GM18502 (cell line): ENCODE measurements around the gene CFAP20.
"Not testable (repeated sequence)": the region's sequence is repeated elsewhere in the genome, so short reads cannot be mapped to it uniquely, and the experiment has no call there.

Experiments
- ATAC-seq: cut with Tn5 transposase; IDR thresholded peaks from one replicate; pipeline ENCODE4 v1.9.1; 2021; ENCODE audit warnings: mild to moderate bottlenecking; ENCODE audit not compliant: unreplicated experiment, poor library complexity

The CFAP20 gene

DNA sequence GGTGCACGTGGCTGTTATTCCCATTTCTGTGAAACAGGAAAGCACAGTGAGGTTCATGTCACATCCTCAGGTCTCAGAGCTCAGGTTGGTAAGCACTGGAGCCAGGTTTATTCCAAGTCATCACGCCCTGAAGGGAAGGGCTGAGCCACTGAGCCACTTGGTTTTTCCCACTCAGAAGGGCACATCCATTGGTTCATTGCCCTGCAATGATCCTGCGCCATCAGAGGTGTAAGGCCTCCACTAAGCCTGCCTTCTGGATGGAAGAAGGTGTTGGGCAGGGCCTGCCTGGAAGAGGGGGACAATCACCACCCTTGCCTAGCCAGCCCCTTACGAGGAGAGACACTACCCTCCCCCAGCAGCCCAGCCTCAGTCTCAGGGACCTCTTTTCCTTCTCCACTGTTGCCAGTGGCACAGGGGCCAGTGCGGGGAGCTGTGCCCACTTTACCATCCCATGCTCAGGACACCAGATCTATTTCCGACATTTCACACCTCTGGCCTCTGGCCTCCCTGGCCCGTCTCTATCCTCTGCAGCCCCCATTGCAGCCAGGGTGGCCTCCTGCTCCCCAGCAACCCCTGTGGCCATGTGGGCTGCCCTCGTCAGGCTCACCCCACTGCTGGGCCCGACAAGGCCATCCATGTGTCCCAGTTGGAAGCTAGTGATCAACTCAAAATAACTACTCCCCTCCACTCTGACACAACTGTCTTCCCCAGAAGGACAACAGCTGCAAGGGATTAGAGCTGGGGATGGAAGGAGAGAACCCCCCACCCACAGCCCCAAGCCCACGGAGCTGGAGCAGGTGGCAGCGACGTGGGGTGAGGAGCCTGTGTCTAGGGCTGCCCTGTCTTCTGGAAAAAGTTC, 29.9 kb downstream of the CFAP20 start:
- no peak for ATAC-seq

GRCh38 chr16:58098207-58099096, 30.7 kb downstream of the CFAP20 start:
- ATAC-seq: no peak

DNA sequence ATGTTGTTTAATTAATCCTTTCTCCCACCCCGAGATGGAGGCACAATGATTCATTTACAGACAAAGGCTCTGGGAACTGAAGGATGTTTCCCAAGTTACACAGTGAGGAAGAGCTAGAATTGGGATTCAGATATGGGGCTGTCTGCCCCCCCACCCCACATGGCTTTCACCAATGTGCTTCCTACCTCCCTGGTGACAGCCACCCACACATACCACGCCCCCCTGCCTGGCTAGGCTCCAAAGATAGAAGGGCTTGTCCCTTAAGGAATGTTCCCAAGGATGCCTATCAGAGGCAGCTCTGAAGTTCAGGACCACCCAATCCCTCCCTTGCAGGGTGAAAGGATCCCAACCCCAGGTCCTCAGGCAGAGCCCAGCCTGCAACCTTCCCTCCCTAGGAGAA, 32.9 kb downstream of the CFAP20 start:
- ATAC-seq: no peak

DNA sequence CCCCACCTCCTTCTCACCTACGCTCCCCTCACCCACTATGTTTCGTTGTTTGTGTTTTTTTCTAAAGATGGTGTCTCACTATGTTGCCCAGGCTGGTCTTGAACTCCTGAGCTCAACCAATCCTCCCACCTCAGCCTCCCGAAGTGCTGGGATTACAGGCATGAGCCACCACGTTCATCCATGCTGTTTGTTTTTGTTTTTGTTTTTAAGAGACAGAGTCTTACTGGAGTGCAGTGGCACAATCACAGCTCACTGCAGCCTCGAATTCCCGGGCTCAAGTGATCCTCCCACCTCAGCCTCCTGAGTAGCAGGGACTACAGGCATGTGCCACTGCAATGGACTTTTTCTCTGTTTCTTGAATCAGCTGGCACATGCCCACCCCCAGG, 33.6 kb downstream of the CFAP20 start:
- ATAC-seq: not testable (repeated sequence)

GRCh38 chr16:58094791-58095574, 34.2 kb downstream of the CFAP20 start:
- ATAC-seq: no peak

DNA sequence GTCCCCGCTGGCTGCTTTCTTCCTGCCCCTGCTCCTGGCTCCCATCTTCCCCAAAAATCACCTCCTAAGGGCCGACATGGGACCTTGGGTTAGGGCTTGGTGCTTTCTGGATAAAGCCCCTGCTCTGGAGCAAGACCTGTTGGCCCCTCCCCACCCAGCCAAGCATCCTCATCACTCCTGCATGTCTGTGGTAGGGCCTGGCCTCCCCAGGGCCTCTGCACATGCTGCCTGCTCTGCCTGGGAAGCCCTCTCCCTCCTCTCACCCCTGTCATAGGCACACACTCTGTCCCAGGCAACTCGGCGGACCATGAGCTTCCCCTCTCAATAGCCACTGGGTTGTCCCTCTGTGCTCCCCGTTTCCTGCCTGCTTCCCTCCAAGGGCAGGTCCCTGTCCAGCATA, 35.2 kb downstream of the CFAP20 start:
- ATAC-seq: no peak

DNA sequence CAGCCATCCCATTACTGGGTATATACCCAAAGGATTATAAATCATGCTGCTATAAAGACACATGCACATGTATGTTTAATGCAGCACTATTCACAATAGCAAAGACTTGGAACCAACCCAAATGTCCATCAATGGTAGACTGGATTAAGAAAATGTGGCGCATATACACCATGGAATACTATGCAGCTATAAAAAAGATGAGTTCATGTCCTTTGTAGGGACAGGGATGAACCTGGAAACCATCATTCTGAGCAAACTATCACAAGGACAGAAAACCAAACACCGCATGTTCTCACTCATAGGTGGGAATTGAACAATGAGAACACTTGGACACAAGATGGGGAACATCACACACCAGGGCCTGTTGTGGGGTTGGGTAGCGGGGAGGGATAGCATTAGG, 38.8 kb downstream of the CFAP20 start:
- not testable (repeated sequence) for ATAC-seq

GRCh38 chr16:58088091-58088490, 41.1 kb downstream of the CFAP20 start:
- no peak for ATAC-seq

DNA sequence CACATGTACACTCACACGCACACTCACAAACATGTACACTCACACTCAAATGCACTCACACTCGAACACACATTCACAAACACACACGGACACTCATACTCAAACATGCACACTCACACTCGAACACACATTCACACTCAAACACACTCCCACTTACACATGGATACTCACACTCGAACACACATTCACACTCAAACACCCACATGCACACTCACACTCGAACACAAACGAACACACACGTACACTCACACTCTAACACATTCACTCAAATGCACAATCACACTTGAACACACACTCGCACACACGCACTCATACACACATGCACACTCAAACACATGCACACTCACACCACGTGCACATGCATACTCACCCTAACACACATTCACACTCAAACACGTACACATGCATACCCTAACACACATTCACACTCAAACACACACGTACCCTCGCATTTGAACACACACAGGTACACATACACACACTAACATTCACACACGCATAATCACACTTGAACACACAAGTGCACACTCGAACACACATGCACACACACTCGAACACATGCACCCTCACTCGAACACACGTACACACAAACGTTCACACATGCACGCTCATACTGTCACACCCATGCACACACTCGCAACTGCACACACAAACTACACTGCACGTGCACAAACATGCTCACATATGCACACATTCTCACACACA, 41.8 kb downstream of the CFAP20 start:
- no peak for ATAC-seq

DNA sequence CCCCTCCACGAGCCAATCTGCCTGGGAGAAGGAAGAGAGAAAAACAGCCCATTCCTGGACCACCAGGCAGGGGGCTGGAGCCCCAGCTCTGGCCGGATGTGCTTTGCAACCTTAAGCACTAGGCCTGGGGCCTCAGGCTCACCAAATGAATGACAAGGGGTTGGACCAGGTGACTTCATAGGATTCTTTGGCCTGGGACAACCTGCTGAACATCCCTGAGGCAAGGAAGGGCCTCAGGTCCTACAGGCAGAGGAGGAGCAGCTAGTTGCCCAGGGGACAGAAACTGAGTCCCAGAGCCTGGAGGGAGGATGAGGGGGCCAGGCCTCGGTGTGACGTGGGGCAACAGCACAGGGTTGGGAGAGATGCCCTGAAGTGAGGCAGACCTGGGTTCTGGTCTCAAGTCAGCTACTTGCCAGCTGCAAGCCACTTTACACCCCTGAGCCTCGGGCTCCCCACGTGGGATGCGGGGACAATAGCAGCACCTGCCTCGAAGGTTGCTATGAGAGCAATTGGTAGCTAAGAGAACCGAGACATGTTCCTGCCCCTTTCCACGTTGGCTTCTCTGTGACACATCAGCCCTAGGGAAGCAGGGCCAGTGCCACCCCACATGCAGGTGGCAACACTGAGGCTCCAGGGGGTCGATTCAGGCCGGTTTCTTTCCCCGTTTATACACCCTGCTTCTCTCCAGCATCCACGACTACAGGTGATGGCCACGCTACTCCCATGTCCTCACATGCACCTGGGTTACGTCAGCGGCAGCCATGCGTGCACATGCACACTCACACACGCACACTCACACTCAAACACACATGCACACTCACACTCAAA, 42.6 kb downstream of the CFAP20 start:
- ATAC-seq: no peak

GRCh38 chr16:58085584-58086251, 43.5 kb downstream of the CFAP20 start:
- ATAC-seq: no peak

- no peak for ATAC-seq
Measured at GRCh38 chr16:58085171-58085570, 44.0 kb downstream of the CFAP20 start.

GRCh38 chr16:58084635-58085034, 44.5 kb downstream of the CFAP20 start:
- no peak for ATAC-seq

GRCh38 chr16:58082381-58082780, 46.8 kb downstream of the CFAP20 start:
- no peak for ATAC-seq

- ATAC-seq: not testable (repeated sequence)
Measured at GRCh38 chr16:58080657-58081056, 48.5 kb downstream of the CFAP20 start.

- no peak for ATAC-seq
Measured at GRCh38 chr16:58077796-58078195, 51.4 kb downstream of the CFAP20 start.

- no peak for ATAC-seq
Measured at GRCh38 chr16:58076514-58076913, 52.7 kb downstream of the CFAP20 start.

DNA sequence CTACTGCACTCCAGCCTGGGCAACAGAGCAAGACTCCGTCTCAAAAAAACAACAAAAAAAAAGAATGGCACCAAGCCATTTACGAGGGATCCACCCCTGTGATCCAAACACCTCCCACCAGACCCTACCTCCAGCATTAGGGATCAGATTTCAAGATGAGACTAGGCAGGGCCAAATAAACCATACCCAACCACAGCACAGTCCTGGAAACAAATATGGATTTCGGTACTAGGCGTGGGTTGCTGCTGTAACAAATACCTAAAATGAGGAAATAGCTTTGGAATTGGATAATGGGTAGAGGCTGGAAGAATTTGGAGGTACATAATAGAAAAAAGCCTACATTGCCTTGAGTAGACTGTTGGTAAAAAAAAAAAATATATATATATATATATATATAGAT, 54.5 kb downstream of the CFAP20 start:
- no peak for ATAC-seq

GRCh38 chr16:58073086-58073485, 56.1 kb downstream of the CFAP20 start:
- ATAC-seq: not testable (repeated sequence)
